22Rv1 (cell line): ENCODE measurements around the gene ARIH2.

Experiments used
- CTCF ChIP-seq: fragments of 450-650 bp; IDR thresholded peaks from 2 replicates; pipeline ENCODE4 v1.5.1; 2017; ENCODE audit warnings: mild to moderate bottlenecking
- ZFX ChIP-seq: fragments of 450-650 bp; IDR thresholded peaks from 2 replicates; pipeline ENCODE4 v1.6.1; 2017; ENCODE audit warnings: antibody characterized with exemption, borderline replicate concordance

GRCh38 chr3:48993834-48994233 lies 75.2 kb downstream of the ARIH2 start:
- TF ChIP-seq CTCF: no peak
- no peak for TF ChIP-seq ZFX
